ENCODE measurements around the gene MEI1. TPM values are rescaled to one million over a fixed set of nuclear protein-coding genes. Genes with fewer than 3 reads are reported as not detected.
A peak's percentile ranks its signal among the peaks of the same experiment; 100 is the strongest.

Gene MEI1, protein sequence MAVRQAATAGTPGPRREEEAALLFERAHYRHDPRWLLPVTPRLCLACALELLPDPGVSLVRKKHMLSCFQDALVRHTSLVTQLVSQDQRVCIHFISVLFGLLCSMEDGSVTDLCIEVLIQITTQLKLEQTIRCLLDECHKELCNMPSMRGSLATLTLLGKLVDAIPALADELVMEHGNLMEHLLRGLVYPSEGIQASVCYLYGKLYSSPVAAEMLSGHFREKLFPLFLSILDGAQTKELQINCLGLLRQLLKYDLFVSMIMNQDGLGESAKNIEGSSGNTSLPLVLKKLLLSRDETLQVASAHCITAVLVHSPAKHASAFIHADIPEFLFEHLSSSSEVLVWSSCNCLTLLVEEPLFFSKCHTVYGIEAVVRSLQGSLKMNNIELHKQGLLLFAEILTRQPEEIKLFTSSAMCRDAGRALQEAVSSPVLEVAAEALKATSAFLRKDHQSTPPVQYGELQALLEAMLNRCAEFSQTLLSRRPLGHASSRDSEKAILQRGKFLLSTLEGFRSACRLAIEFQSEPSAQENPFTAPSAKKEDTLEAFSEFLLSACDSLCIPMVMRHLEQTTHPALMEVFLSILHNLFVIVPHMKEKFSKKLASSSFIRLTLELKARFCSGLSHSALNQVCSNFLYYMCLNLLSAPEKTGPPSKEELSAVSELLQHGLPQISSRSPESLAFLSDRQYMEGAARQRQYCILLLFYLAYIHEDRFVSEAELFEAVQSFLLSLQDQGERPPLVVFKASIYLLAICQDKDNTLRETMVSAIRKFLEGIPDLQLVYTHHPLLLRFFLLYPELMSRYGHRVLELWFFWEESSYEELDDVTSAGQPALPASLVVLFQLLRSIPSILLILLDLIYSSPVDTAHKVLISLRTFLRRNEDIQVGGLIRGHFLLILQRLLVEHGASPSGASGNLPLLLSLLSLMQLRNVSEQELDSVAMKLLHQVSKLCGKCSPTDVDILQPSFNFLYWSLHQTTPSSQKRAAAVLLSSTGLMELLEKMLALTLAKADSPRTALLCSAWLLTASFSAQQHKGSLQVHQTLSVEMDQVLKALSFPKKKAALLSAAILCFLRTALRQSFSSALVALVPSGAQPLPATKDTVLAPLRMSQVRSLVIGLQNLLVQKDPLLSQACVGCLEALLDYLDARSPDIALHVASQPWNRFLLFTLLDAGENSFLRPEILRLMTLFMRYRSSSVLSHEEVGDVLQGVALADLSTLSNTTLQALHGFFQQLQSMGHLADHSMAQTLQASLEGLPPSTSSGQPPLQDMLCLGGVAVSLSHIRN
- total RNA-seq, result 10 to 100 TPM; 27.7 to 28.4 TPM

DNA sequence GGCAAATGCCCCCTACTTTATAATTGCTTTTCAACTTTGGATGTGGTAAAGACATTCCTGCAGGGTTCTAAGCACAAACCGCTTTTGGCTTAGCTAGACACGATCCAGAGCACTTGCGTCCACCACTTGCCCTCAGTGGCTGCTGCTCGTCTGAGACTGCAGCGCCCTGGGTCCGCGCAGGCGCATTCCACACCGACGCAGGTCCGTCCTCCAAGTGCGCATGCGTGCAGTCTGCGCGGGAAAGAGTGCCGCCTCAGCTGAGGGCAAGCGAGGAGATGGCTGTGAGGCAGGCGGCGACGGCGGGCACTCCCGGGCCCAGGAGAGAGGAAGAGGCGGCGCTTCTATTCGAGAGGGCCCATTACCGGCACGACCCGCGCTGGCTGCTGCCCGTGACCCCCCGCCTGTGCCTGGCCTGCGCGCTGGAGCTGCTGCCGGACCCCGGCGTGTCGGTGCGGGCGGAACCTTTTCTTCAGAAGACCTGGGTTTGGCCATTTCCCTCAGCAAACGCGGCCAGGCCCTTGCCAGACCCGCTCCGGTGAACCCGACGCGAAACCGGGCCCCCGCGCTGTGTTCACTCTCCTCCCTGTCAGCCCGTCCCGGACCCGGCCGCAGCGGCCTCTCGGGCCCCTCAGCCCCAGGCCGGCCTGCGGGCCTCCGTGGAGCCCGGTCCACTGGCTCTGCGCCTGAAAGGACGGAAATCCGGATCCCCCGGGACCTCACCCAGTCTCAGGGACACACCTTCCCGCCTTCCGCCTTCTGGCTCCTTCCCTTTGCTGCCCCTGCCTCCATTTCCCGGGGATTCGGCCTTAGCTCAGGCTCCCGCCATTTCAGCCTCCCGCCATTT lies at the start of gene MEI1:
TSS of gene MEI1 (plus strand) at position 240 of the 844 bp plus-strand sequence. CDS start at position 276, 36 bp downstream.
- DNase-seq (peak; percentile 91), ATAC-seq (peak; percentile 82)
- TF ChIP-seq, protein P1, sequence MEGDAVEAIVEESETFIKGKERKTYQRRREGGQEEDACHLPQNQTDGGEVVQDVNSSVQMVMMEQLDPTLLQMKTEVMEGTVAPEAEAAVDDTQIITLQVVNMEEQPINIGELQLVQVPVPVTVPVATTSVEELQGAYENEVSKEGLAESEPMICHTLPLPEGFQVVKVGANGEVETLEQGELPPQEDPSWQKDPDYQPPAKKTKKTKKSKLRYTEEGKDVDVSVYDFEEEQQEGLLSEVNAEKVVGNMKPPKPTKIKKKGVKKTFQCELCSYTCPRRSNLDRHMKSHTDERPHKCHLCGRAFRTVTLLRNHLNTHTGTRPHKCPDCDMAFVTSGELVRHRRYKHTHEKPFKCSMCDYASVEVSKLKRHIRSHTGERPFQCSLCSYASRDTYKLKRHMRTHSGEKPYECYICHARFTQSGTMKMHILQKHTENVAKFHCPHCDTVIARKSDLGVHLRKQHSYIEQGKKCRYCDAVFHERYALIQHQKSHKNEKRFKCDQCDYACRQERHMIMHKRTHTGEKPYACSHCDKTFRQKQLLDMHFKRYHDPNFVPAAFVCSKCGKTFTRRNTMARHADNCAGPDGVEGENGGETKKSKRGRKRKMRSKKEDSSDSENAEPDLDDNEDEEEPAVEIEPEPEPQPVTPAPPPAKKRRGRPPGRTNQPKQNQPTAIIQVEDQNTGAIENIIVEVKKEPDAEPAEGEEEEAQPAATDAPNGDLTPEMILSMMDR (IDR thresholded peaks at IDR 0.05), result no peak
- Mint-ChIP-seq H3K4me1 (ENCODE audit: low read depth) (peaks cover 10% of the 10 kb centered on the region), H3K27ac (peak within 1 kb of the TSS; percentile 72), H3K36me3 (ENCODE audit: low read depth) (no peaks in the 10 kb centered on the region), H3K9me3 (no peaks in the 10 kb centered on the region), H3K27me3 (no peaks in the 10 kb centered on the region), H3K4me3 (peak within 1 kb of the TSS; percentile 39)
- intact Hi-C loops (cut with micrococcal nuclease), result loop anchor here (5.0 kb wide), 1 partner anchor 243 kb away; no protein-coding TSS in a partner anchor
- ChIA-PET POLR2A (interaction anchor here (1.2 to 3.9 kb wide), 5 partner anchors 9 to 241 kb away, joined by 3 to 34 read pairs (median 6); partner anchors contain the start of genes SNU13 and SREBF2), CTCF (interaction anchor here (1.1 to 5.0 kb wide), 12 partner anchors 8 to 247 kb away, joined by 3 to 56 read pairs (median 20); partner anchors contain the start of genes CENPM and SNU13)

DNA sequence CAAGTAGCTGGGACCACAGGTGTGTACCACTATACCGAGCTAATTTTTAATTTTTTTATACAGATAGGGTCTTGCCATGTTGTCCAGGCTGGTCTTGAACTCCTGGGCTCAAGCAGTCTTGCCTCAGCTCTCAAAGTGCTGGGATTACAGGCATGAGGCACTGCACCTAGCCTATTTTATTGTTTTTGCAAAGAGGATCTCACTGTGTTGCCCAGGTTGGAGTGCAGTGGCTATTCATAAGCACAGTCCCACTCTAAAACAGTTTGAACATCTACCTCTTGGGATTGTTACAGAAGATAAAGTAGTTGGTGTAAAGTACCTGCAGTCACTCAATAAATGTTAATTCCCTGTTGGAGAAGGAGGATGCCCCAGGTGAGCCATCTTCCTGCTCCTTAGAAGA lies 49.1 kb upstream of the MEI1 start:
- no peak overlapping the region for H3K27ac Mint-ChIP-seq
- TF ChIP-seq, protein P1 (IDR thresholded peaks at IDR 0.05), result no peak
- intact Hi-C loops (cut with micrococcal nuclease), result no loop called here
- ChIA-PET POLR2A (interaction anchor here (0.7 to 2.3 kb wide), 4 partner anchors 11 to 89 kb away, joined by 3 to 10 read pairs (median 3); partner anchors contain the start of genes DESI1 and XRCC6), CTCF (interaction anchor here (1.8 kb wide), 1 partner anchor 17 kb away, joined by 9 read pairs; no protein-coding TSS in a partner anchor)
- H3K4me1 Mint-ChIP-seq (ENCODE audit: low read depth), result peaks cover 13% of the 10 kb centered on the region
- DNase-seq (no peak), ATAC-seq (no peak)
- H3K27me3 Mint-ChIP-seq, result no peaks in the 10 kb centered on the region
- H3K36me3 Mint-ChIP-seq (ENCODE audit: low read depth), result peaks cover 47% of the 10 kb centered on the region
- H3K4me3 Mint-ChIP-seq, result no peak overlapping the region
- no peaks in the 10 kb centered on the region for H3K9me3 Mint-ChIP-seq

DNA sequence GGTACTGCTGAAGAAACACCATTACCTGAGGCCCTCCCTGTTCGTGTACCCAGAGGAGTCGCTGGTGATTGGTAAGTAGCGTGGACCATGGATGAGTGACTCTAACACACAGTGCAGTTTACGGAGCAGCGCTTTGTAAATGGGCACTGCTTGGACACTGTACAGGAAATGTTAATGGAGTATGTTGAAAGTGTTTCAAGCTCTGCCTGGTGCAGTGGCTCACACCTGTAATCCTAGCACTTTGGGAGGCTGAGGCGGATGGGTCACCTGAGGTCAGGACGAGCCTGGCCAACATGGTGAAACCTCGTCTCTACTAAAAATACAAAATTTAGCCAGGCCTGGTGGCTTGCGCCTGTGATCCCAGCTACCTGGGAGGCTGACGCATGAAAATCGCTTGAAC lies 48.5 kb upstream of the MEI1 start:
- peaks cover 50% of the 10 kb centered on the region for H3K36me3 Mint-ChIP-seq (ENCODE audit: low read depth)
- CTCF ChIA-PET, result interaction anchor here (1.8 kb wide), 1 partner anchor 16 kb away, joined by 9 read pairs; no protein-coding TSS in a partner anchor
- ATAC-seq (no peak), DNase-seq (no peak)
- H3K27ac Mint-ChIP-seq, result no peak overlapping the region
- intact Hi-C loops (cut with micrococcal nuclease), result no loop called here
- POLR2A ChIA-PET, result interaction anchor here (1.1 to 2.3 kb wide), 4 partner anchors 9 to 27 kb away, joined by 3 to 10 read pairs (median 4); no protein-coding TSS in a partner anchor
- H3K4me3 Mint-ChIP-seq, result no peak overlapping the region
- H3K4me1 Mint-ChIP-seq (ENCODE audit: low read depth), result peaks cover 13% of the 10 kb centered on the region
- no peaks in the 10 kb centered on the region for H3K27me3 Mint-ChIP-seq
- TF ChIP-seq, protein P1 (IDR thresholded peaks at IDR 0.05), result no peak
- no peaks in the 10 kb centered on the region for H3K9me3 Mint-ChIP-seq

DNA sequence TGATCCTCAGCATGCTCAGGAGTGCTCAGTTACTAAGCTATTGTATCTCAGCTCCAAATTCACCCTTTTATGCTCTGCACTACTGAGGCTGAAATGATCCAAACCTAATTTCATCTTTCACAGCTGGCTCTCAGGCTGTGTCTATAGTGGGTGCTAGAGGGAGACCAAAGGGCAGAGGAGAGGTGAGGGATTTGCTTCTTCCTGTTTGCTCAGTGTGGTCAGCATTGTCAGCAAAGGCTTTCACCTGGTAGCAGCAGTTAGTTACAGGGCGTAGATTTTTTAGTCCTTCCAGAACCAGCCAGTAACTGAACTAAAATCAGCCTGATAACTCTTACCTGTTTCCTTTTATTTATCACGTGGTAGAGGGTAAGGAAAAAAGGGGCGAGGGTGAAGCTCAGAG lies 45.0 kb upstream of the MEI1 start:
- intact Hi-C loops (cut with micrococcal nuclease), result no loop called here
- POLR2A ChIA-PET, result interaction anchor here (1.2 to 1.8 kb wide), 4 partner anchors 10 to 15 kb away, joined by 3 to 10 read pairs (median 6); no protein-coding TSS in a partner anchor
- H3K4me1 Mint-ChIP-seq (ENCODE audit: low read depth), result no peaks in the 10 kb centered on the region
- DNase-seq (no peak), ATAC-seq (no peak)
- H3K27me3 Mint-ChIP-seq, result no peaks in the 10 kb centered on the region
- peaks cover 52% of the 10 kb centered on the region for H3K36me3 Mint-ChIP-seq (ENCODE audit: low read depth)
- H3K27ac Mint-ChIP-seq, result peak overlapping the region; percentile 15
- H3K9me3 Mint-ChIP-seq, result no peaks in the 10 kb centered on the region
- H3K4me3 Mint-ChIP-seq, result no peak overlapping the region
- TF ChIP-seq, protein P1 (IDR thresholded peaks at IDR 0.05), result no peak
- CTCF ChIA-PET, result interaction anchor here (0.8 to 6.9 kb wide), 4 partner anchors 8 to 57 kb away, joined by 3 to 66 read pairs (median 4); no protein-coding TSS in a partner anchor

Data from activated CD8-positive, alpha-beta T cell treated with anti-CD3 and anti-CD28 coated beads for 36 hours (primary cell).